CD14-positive monocyte (primary cell): ENCODE data around the gene LRRK1. TPM values are rescaled to one million over a fixed set of nuclear protein-coding genes. Genes with fewer than 3 reads are reported as not detected.

Experiments
- DNase-seq, 3 donors: peaks; one replicate each; pipeline ENCODE4 v3.0.0-alpha.2; 2011 to 2022
- H2AFZ ChIP-seq: 2 replicates; pipeline ENCODE4 v1.6.0; 2012; ENCODE audit warnings: mild to moderate bottlenecking, low read depth, low read length, inconsistent platforms; ENCODE audit not compliant: insufficient read depth, poor library complexity, severe bottlenecking
- H3K27ac ChIP-seq, 2 donors: 1 replicate in 1 of 2; 2 replicates in 1 of 2; pipeline ENCODE4 v1.5.1; 2012 to 2013; ENCODE audit warnings: low read length in 2 of 2, control low read depth in 1 of 2, inconsistent platforms in 1 of 2, low read depth in 1 of 2, mild to moderate bottlenecking in 1 of 2
- H3K27me3 ChIP-seq, 2 donors: one replicate each; pipeline versions ENCODE4 v1.6.0 to v1.6.1; 2011 to 2013; ENCODE audit warnings: low read length in 2 of 2; ENCODE audit not compliant: control insufficient read depth in 2 of 2, insufficient read depth in 2 of 2
- H3K36me3 ChIP-seq, 2 donors: replicated peaks in 1 of 2; 1 replicate in 1 of 2; 2 replicates in 1 of 2; pipeline versions ENCODE4 v1.5.1 to v1.6.1; 2012 to 2013; ENCODE audit warnings: low read length in 2 of 2, control low read depth in 1 of 2, inconsistent platforms in 1 of 2, mild to moderate bottlenecking in 1 of 2; ENCODE audit not compliant: insufficient read depth in 2 of 2, control insufficient read depth in 1 of 2
- H3K4me1 ChIP-seq, 2 donors: 1 replicate in 1 of 2; 2 replicates in 1 of 2; pipeline versions ENCODE4 v1.5.1 to v1.6.1; 2012 to 2013; ENCODE audit warnings: low read length in 2 of 2, control low read depth in 1 of 2, inconsistent platforms in 1 of 2, mild to moderate bottlenecking in 1 of 2, moderate library complexity in 1 of 2; ENCODE audit not compliant: insufficient read depth in 2 of 2, control insufficient read depth in 1 of 2
- H3K4me2 ChIP-seq: replicated peaks from 2 replicates; pipeline ENCODE3; 2012; ENCODE audit warnings: low read length, moderate library complexity, mild to moderate bottlenecking; ENCODE audit not compliant: poor library complexity, severe bottlenecking; ENCODE audit errors: extremely low read depth
- H3K4me3 ChIP-seq, 3 experiments: fragments of 200-600 bp in 1 of 3; sonication (generic) in 1 of 3; replicated peaks in 1 of 3; 1 replicate in 2 of 3; 2 replicates in 1 of 3; pipeline ENCODE4 v1.5.1; 2011 to 2013; ENCODE audit warnings: low read length in 3 of 3, mild to moderate bottlenecking in 3 of 3, control low read depth in 2 of 3, low read depth in 2 of 3, inconsistent platforms in 1 of 3, moderate library complexity in 1 of 3
- H3K79me2 ChIP-seq: 2 replicates; pipeline ENCODE4 v1.6.0; 2012; ENCODE audit warnings: mild to moderate bottlenecking, control low read depth, inconsistent platforms, low read length, moderate library complexity; ENCODE audit not compliant: insufficient read depth
- H3K9ac ChIP-seq: 2 replicates; pipeline ENCODE4 v1.6.0; 2017; ENCODE audit warnings: low read length, mild to moderate bottlenecking; ENCODE audit not compliant: insufficient read depth, poor library complexity, severe bottlenecking
- H3K9me3 ChIP-seq, 2 donors: replicated peaks in 1 of 2; 1 replicate in 1 of 2; 2 replicates in 1 of 2; pipeline versions ENCODE4 v1.5.1 to v1.6.1; 2012 to 2013; ENCODE audit warnings: low read length in 2 of 2, control low read depth in 1 of 2; ENCODE audit not compliant: control insufficient read depth in 1 of 2, insufficient read depth in 1 of 2
- H4K20me1 ChIP-seq: 2 replicates; pipeline ENCODE4 v1.6.0; 2012; ENCODE audit warnings: mild to moderate bottlenecking, low read length, control low read depth, moderate library complexity; ENCODE audit not compliant: insufficient read depth
- H3K27ac Mint-ChIP-seq, 7 donors: one replicate each; pipeline ENCODE4 v1.8.0; 2020; ENCODE audit warnings: mild to moderate bottlenecking in 7 of 7, mixed read lengths in 7 of 7, moderate library complexity in 6 of 7, inconsistent platforms in 2 of 7
- H3K27me3 Mint-ChIP-seq, 3 donors: one replicate each; pipeline ENCODE4 v1.8.0; 2021 to 2022; ENCODE audit warnings: low read depth in 3 of 3, mild to moderate bottlenecking in 3 of 3, mixed read lengths in 3 of 3, moderate library complexity in 3 of 3, inconsistent platforms in 1 of 3
- H3K36me3 Mint-ChIP-seq, 2 donors: one replicate each; pipeline ENCODE4 v1.8.0; 2020; ENCODE audit warnings: mixed read lengths in 2 of 2, inconsistent platforms in 1 of 2, mild to moderate bottlenecking in 1 of 2
- H3K4me1 Mint-ChIP-seq: one replicate; pipeline ENCODE4 v1.8.0; 2020; ENCODE audit warnings: mild to moderate bottlenecking, mixed read lengths
- H3K4me3 Mint-ChIP-seq, 2 donors: one replicate each; pipeline ENCODE4 v1.8.0; 2020; ENCODE audit warnings: mild to moderate bottlenecking in 2 of 2, mixed read lengths in 2 of 2, moderate library complexity in 1 of 2
- H3K9me3 Mint-ChIP-seq, 7 donors: one replicate each; pipeline ENCODE4 v1.8.0; 2020 to 2022; ENCODE audit warnings: mixed read lengths in 7 of 7, mild to moderate bottlenecking in 6 of 7, moderate library complexity in 6 of 7, inconsistent platforms in 2 of 7
- CTCF ChIP-seq: fragments of 200-600 bp; IDR thresholded peaks from one replicate; pipeline ENCODE4 v1.8.0; 2022; ENCODE audit warnings: antibody characterized with exemption, mild to moderate bottlenecking
- WGBS: methylation state at CpG from one replicate; pipeline ENCODE4 v1.1.5; 2013; ENCODE audit warnings: missing lambda C conversion rate; ENCODE audit not compliant: insufficient coverage; 5-methylcytosine and 5-hydroxymethylcytosine counted together
- intact Hi-C, 2 donors: fragments of 100-400 bp; cut with micrococcal nuclease; formaldehyde crosslinking; loops; one replicate each; pipeline versions ENCODE4 v1.15.0 to v1.15.1; 2023
- polyA plus RNA-seq, 3 donors: library from polyadenylated mRNA; depleted of rRNA in 1 of 3; unstranded in 2 of 3; stranded (reverse) in 1 of 3; fragments of 300-500 nt in 2 of 3; fragments of >200 nt in 1 of 3; fragmentation: Illumina TruSeq in 2 of 3; gene quantifications; 1 replicate in 2 of 3; 2 replicates in 1 of 3; pipeline ENCODE4 v1.2.3, GENCODE V29; 2012 to 2021

The LRRK1 gene
- polyA plus RNA-seq, 3 donors = 1.7 to 18.9 (median 5.4) TPM

- peaks cover 0 to 7% (median 3%) of the 10 kb centered on the region in 7 donors for H3K9me3 Mint-ChIP-seq
- Histone ChIP-seq H3K9ac (peak overlapping the region; percentile 24), H3K4me2 (peak overlapping the region; percentile 51), H3K79me2 (peaks cover 74% of the 10 kb centered on the region), H3K27ac (peak overlapping the region in 1 of 2 donors; percentile 68), H3K4me3 (no peak overlapping the region), H3K4me1 (peaks cover 19 to 24% of the 10 kb centered on the region in 2 donors), H3K9me3 (no peaks in the 10 kb centered on the region), H3K36me3 (peaks cover 5 to 6% of the 10 kb centered on the region in 2 donors), H2AFZ (no peak overlapping the region), H4K20me1 (peaks cover 31% of the 10 kb centered on the region), H3K27me3 (no peaks in the 10 kb centered on the region)
- peak overlapping the region; percentile 20 to 69 for H3K4me3 Mint-ChIP-seq
- WGBS = 19% methylated on average over 5 of the region's 10 CpGs
- intact Hi-C loops = loop anchor here in 1 of 2 donors (5.0 to 10.0 kb wide), 2 partner anchors 36 to 46 kb away; no protein-coding TSS in a partner anchor
- peaks cover 27% of the 10 kb centered on the region for H3K4me1 Mint-ChIP-seq
- peaks cover 0 to 6% (median 0%) of the 10 kb centered on the region in 3 donors for H3K27me3 Mint-ChIP-seq
- DNase-seq = peak; percentile 32 to 74 (median 45)
- H3K27ac Mint-ChIP-seq = peak overlapping the region in 5 of 7 donors; percentile 35 to 82 (median 70)
- TF ChIP-seq CTCF = no peak
- peaks cover 6 to 17% of the 10 kb centered on the region in 2 donors for H3K36me3 Mint-ChIP-seq
Observed at GRCh38 chr15:100958326-100959065, 39.3 kb downstream of the LRRK1 start.

- Histone ChIP-seq H2AFZ (no peak overlapping the region), H3K4me3 (peak overlapping the region in 1 of 3 experiments; percentile 32), H4K20me1 (peaks cover 37% of the 10 kb centered on the region), H3K36me3 (peaks cover 5 to 14% of the 10 kb centered on the region in 2 donors), H3K4me1 (peaks cover 19 to 24% of the 10 kb centered on the region in 2 donors), H3K27ac (peak overlapping the region; percentile 16 to 68), H3K9me3 (no peaks in the 10 kb centered on the region), H3K4me2 (peak overlapping the region; percentile 51), H3K79me2 (peaks cover 66% of the 10 kb centered on the region), H3K27me3 (no peaks in the 10 kb centered on the region), H3K9ac (peak overlapping the region; percentile 24)
- 10% methylated on average over 11 of the region's 14 CpGs for WGBS
- Mint-ChIP-seq H3K4me3 (peak overlapping the region; percentile 20 to 69), H3K27me3 (peaks cover 0 to 6% (median 0%) of the 10 kb centered on the region in 3 donors), H3K4me1 (peaks cover 27% of the 10 kb centered on the region), H3K36me3 (peaks cover 14 to 22% of the 10 kb centered on the region in 2 donors), H3K9me3 (peaks cover 0 to 7% (median 2%) of the 10 kb centered on the region in 7 donors), H3K27ac (peak overlapping the region; percentile 10 to 84 (median 51))
- peak; percentile 35 to 65 (median 35) for DNase-seq
- intact Hi-C loops = loop anchor here in 1 of 2 donors (5.0 to 10.0 kb wide), 2 partner anchors 37 to 45 kb away; no protein-coding TSS in a partner anchor
- TF ChIP-seq CTCF = no peak
Observed at GRCh38 chr15:100959066-100960050, 40.2 kb downstream of the LRRK1 start.
